ENCODE data around the gene FBXL4. TPM values are rescaled to one million over a fixed set of nuclear protein-coding genes. Genes with fewer than 3 reads are reported as not detected.
A peak's percentile ranks its signal among the peaks of the same experiment; 100 is the strongest.

Gene FBXL4
- total RNA-seq, 1 donor from 2014 or later: 13.1 TPM

DNA sequence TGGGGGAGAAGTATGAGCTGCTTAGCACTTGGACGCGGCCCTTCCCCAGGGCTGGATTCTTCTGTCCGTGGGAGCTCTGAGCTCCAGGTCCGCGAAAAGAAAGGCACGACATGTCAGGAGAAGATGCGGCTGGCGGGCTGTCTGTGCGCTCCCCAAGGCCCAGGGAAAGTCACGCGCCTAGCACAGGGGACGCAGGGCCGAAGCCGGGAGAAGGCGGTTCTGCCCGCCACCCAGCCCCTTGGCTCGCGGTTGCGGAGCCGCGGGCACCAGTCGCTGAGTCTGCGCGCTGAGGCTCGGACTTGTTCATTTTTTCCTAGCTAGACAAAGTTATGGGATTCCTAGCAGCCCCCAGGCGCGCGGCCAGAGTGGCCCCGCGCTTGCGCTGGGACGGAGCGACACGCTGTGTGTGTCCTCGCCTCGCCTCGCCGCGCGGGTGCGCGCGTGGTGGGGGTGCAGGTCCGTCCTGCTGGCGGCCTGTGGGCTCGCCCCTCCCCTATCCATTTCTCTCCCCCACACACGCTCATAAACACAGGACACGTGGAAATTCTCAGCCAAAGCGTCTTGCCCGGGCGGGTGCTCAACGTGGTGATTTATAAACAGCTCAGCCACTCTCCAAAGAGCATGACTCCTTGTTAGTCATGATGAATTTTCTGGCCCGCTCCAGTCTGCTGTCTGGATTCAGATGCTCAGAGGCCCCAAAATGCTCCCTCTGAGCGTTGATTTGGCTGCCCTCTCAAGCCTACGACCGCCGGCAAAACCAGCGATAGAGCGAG lies 115.3 kb downstream of the FBXL4 start:
- peak overlapping the region; percentile 49 for H3K4me3 ChIP-seq (ENCODE audit: low read depth, low read length)
- TF ChIP-seq, protein P1, sequence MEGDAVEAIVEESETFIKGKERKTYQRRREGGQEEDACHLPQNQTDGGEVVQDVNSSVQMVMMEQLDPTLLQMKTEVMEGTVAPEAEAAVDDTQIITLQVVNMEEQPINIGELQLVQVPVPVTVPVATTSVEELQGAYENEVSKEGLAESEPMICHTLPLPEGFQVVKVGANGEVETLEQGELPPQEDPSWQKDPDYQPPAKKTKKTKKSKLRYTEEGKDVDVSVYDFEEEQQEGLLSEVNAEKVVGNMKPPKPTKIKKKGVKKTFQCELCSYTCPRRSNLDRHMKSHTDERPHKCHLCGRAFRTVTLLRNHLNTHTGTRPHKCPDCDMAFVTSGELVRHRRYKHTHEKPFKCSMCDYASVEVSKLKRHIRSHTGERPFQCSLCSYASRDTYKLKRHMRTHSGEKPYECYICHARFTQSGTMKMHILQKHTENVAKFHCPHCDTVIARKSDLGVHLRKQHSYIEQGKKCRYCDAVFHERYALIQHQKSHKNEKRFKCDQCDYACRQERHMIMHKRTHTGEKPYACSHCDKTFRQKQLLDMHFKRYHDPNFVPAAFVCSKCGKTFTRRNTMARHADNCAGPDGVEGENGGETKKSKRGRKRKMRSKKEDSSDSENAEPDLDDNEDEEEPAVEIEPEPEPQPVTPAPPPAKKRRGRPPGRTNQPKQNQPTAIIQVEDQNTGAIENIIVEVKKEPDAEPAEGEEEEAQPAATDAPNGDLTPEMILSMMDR (conservative IDR thresholded peaks at IDR 0.05; ENCODE audit: low read depth, low read length): no peak
- no peak for DNase-seq (ENCODE audit: low read depth)

- no peak overlapping the region for H3K4me3 ChIP-seq (ENCODE audit: low read depth, low read length)
- TF ChIP-seq, protein P1 (conservative IDR thresholded peaks at IDR 0.05; ENCODE audit: low read depth, low read length): no peak
Observed at GRCh38 chr6:98831959-98832283, 115.8 kb downstream of the FBXL4 start.

GRCh38 chr6:98831057-98831958 lies 116.4 kb downstream of the FBXL4 start:
- no peak overlapping the region for H3K4me3 ChIP-seq (ENCODE audit: low read depth, low read length)
- DNase-seq (ENCODE audit: low read depth): no peak
- TF ChIP-seq, protein P1 (conservative IDR thresholded peaks at IDR 0.05; ENCODE audit: low read depth, low read length): no peak

More at GRCh38 chr6:98831959-98832283, 115.8 kb downstream of the FBXL4 start:
- no peak for DNase-seq (ENCODE audit: low read depth)

DNA sequence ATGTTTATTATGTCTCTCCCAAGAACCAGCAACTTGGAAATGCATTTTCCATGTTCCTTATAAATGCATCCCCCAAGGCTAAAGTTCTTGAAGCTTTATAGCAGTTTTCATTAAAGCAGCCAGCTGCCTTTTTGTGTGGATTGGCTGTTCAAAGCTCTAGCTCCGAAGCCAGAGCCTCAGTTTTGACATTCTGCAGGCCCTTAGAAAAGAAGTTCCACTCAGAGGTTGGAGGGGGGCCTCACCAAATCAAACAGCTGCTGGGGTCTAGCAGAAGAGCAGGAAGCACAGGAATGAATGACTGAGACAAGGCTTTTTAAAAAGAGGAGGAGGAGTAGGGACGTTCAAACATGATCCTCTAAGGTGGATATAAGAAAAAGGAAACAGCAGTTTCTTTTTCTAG lies 117.6 kb downstream of the FBXL4 start:
- no peak for DNase-seq (ENCODE audit: low read depth)
- H3K4me3 ChIP-seq (ENCODE audit: low read depth, low read length): no peak overlapping the region
- TF ChIP-seq, protein P1 (conservative IDR thresholded peaks at IDR 0.05; ENCODE audit: low read depth, low read length): no peak

- no peak for DNase-seq (ENCODE audit: low read depth)
- no peak overlapping the region for H3K4me3 ChIP-seq (ENCODE audit: low read depth, low read length)
- TF ChIP-seq, protein P1 (conservative IDR thresholded peaks at IDR 0.05; ENCODE audit: low read depth, low read length): no peak
Observed at GRCh38 chr6:98828941-98829411, 118.8 kb downstream of the FBXL4 start.

GRCh38 chr6:98828211-98828788 lies 119.4 kb downstream of the FBXL4 start:
- TF ChIP-seq, protein P1 (conservative IDR thresholded peaks at IDR 0.05; ENCODE audit: low read depth, low read length): no peak
- no peak for DNase-seq (ENCODE audit: low read depth)
- no peak overlapping the region for H3K4me3 ChIP-seq (ENCODE audit: low read depth, low read length)

Measured in epithelial cell of proximal tubule (primary cell).